T-helper 2 cell treated with Interferon-gamma antibody and Interleukin-4, amounts not matched to agents 5 μg/mL and 100 μg/mL, for 36 hours (primary cell): Measurements from ENCODE around the gene GAREM1.

Source experiments
- DNase-seq: peaks from one replicate; pipeline ENCODE4 v3.0.0; 2021; ENCODE audit warnings: low spot score
- H3K27ac Mint-ChIP-seq: one replicate; pipeline ENCODE4 v1.8.0; 2021; ENCODE audit warnings: mild to moderate bottlenecking, mixed read lengths
- H3K27me3 Mint-ChIP-seq: one replicate; pipeline ENCODE4 v1.8.0; 2021; ENCODE audit warnings: low read depth, mixed read lengths
- H3K36me3 Mint-ChIP-seq: one replicate; pipeline ENCODE4 v1.8.0; 2021; ENCODE audit warnings: low read depth, mixed read lengths
- H3K4me1 Mint-ChIP-seq: one replicate; pipeline ENCODE4 v1.8.0; 2021; ENCODE audit warnings: low read depth, mixed read lengths
- H3K4me3 Mint-ChIP-seq: one replicate; pipeline ENCODE4 v1.8.0; 2022; ENCODE audit warnings: mild to moderate bottlenecking, moderate library complexity, mixed read lengths
- H3K9me3 Mint-ChIP-seq: one replicate; pipeline ENCODE4 v1.8.0; 2021; ENCODE audit warnings: mixed read lengths

Gene GAREM1

GRCh38 chr18:32381761-32382160, 88.9 kb downstream of the GAREM1 start:
- Mint-ChIP-seq H3K9me3 (no peaks in the 10 kb centered on the region), H3K4me3 (no peak overlapping the region), H3K4me1 (no peaks in the 10 kb centered on the region), H3K36me3 (no peaks in the 10 kb centered on the region), H3K27ac (no peak overlapping the region), H3K27me3 (peaks cover 18% of the 10 kb centered on the region)
- DNase-seq = no peak

DNA sequence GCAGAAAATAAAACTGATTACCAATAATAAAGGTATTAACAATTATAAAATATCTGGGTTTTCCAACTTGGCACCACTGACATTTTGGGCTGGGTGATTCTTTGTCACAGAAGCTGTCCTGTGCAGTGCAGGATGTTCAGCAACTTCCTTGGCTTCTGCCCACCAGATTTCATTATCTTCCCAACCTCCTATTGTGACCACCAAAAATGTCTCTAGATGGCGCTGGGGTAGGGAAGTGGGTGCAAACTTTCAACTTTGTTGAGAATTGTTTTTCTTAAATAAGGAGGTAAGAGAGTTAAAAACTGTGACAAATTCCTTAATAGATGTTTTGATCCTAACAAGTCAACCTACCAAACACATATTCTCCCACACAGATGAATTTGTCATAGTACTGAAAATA, 90.1 kb downstream of the GAREM1 start:
- Mint-ChIP-seq H3K27me3 (peaks cover 13% of the 10 kb centered on the region), H3K4me3 (no peak overlapping the region), H3K36me3 (no peaks in the 10 kb centered on the region), H3K27ac (no peak overlapping the region), H3K4me1 (no peaks in the 10 kb centered on the region), H3K9me3 (no peaks in the 10 kb centered on the region)
- no peak for DNase-seq

DNA sequence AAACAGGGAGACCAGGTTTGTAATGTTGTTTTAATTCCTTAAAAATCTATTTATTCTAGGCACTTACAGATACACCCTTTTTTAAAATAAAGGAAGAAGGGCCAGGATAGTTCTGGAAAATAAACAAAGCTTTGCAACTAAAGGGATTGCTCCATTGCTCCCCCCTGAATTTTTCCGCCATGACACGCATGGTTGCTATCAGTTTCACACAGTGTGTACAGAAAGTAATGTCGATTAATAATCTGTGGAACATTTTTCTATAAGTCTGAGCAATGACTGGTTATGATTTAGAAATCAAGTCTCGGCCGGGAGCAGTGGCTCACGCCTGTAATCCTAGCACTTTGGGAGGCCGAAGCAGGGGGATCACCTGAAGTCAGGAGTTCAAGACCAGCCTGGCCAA, 90.8 kb downstream of the GAREM1 start:
- peaks cover 10% of the 10 kb centered on the region for H3K27me3 Mint-ChIP-seq
- no peak overlapping the region for H3K4me3 Mint-ChIP-seq
- DNase-seq = no peak
- no peaks in the 10 kb centered on the region for H3K9me3 Mint-ChIP-seq
- H3K27ac Mint-ChIP-seq = no peak overlapping the region
- H3K36me3 Mint-ChIP-seq = no peaks in the 10 kb centered on the region
- H3K4me1 Mint-ChIP-seq = no peaks in the 10 kb centered on the region

- no peak overlapping the region for H3K4me3 Mint-ChIP-seq
- no peaks in the 10 kb centered on the region for H3K36me3 Mint-ChIP-seq
- H3K4me1 Mint-ChIP-seq = no peaks in the 10 kb centered on the region
- H3K27me3 Mint-ChIP-seq = peaks cover 8% of the 10 kb centered on the region
- DNase-seq = no peak
- H3K9me3 Mint-ChIP-seq = no peaks in the 10 kb centered on the region
- no peak overlapping the region for H3K27ac Mint-ChIP-seq
These were observed 92.0 kb downstream of the GAREM1 start for GRCh38 chr18:32378705-32379104.

DNA sequence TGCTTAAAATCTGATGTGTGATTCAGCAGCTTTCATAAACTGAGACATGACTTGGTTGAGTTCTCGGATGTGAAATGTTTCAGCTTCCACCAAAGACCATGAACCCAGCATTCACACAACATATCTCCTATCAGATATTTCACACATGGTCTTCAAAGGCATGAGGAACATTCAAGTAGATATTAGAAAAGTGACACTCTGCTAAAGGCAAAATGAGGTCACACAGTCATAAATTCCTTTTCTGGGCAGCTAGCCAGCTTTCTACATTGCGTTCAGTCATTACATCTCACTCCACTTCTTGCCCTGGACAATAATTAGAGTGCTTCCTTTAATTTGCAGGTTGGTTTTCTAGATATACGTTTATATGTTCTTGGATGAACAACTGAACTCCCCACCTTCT, 96.7 kb downstream of the GAREM1 start:
- Mint-ChIP-seq H3K9me3 (no peaks in the 10 kb centered on the region), H3K4me1 (no peaks in the 10 kb centered on the region), H3K27ac (no peak overlapping the region), H3K36me3 (no peaks in the 10 kb centered on the region), H3K4me3 (no peak overlapping the region), H3K27me3 (peaks cover 4% of the 10 kb centered on the region)
- DNase-seq = no peak

DNA sequence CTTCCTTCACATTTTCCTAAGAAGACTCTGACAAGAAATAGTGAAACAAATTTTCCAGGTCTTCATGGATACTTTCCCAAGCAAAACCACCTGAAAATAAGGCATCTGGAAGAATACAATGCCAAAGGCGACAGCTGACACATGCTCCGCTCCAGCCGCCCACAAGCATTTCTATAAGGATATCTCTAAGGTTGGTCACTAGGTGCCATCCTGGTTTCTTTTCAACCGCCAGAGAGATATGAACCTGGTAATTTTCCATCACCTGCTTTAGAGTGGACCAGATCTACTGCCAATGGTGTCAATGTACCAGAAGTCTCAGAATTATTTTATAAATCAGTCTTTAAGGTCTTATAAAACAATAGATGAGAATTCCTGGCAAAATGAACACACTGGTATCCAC, 97.2 kb downstream of the GAREM1 start:
- DNase-seq = no peak
- H3K27ac Mint-ChIP-seq = no peak overlapping the region
- H3K36me3 Mint-ChIP-seq = no peaks in the 10 kb centered on the region
- no peaks in the 10 kb centered on the region for H3K9me3 Mint-ChIP-seq
- H3K4me3 Mint-ChIP-seq = no peak overlapping the region
- no peaks in the 10 kb centered on the region for H3K4me1 Mint-ChIP-seq
- H3K27me3 Mint-ChIP-seq = peaks cover 4% of the 10 kb centered on the region

- no peaks in the 10 kb centered on the region for H3K36me3 Mint-ChIP-seq
- DNase-seq = no peak
- peaks cover 4% of the 10 kb centered on the region for H3K27me3 Mint-ChIP-seq
- no peaks in the 10 kb centered on the region for H3K9me3 Mint-ChIP-seq
- H3K27ac Mint-ChIP-seq = no peak overlapping the region
- H3K4me3 Mint-ChIP-seq = no peak overlapping the region
- H3K4me1 Mint-ChIP-seq = no peaks in the 10 kb centered on the region
These were observed 98.2 kb downstream of the GAREM1 start for GRCh38 chr18:32372381-32373061.

DNA sequence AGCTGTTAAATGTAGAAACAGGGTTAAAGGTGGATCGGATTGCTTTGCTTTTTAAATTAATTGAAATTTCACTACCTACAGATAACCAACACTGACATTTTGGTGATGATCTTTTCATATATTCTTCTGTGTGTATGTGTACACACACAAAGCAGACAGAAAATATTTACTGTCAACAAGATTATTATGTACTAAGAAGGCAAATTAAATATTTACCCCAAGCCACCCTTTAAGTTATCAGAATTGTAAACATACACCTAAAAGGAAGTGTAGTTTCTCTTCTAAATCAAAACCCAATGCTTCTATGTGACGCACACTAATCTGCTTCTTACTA, 98.7 kb downstream of the GAREM1 start:
- peaks cover 4% of the 10 kb centered on the region for H3K27me3 Mint-ChIP-seq
- H3K27ac Mint-ChIP-seq = no peak overlapping the region
- H3K4me1 Mint-ChIP-seq = no peaks in the 10 kb centered on the region
- H3K4me3 Mint-ChIP-seq = no peak overlapping the region
- no peaks in the 10 kb centered on the region for H3K9me3 Mint-ChIP-seq
- DNase-seq = no peak
- no peaks in the 10 kb centered on the region for H3K36me3 Mint-ChIP-seq

- Mint-ChIP-seq H3K4me3 (no peak overlapping the region), H3K27ac (no peak overlapping the region), H3K36me3 (no peaks in the 10 kb centered on the region), H3K27me3 (peaks cover 4% of the 10 kb centered on the region), H3K9me3 (no peaks in the 10 kb centered on the region), H3K4me1 (no peaks in the 10 kb centered on the region)
- DNase-seq = no peak
These were observed 99.3 kb downstream of the GAREM1 start for GRCh38 chr18:32371384-32371783.

GRCh38 chr18:32368991-32369390, 101.7 kb downstream of the GAREM1 start:
- H3K9me3 Mint-ChIP-seq = no peaks in the 10 kb centered on the region
- H3K4me3 Mint-ChIP-seq = no peak overlapping the region
- no peak overlapping the region for H3K27ac Mint-ChIP-seq
- DNase-seq = no peak
- no peaks in the 10 kb centered on the region for H3K36me3 Mint-ChIP-seq
- H3K4me1 Mint-ChIP-seq = no peaks in the 10 kb centered on the region
- peaks cover 8% of the 10 kb centered on the region for H3K27me3 Mint-ChIP-seq

DNA sequence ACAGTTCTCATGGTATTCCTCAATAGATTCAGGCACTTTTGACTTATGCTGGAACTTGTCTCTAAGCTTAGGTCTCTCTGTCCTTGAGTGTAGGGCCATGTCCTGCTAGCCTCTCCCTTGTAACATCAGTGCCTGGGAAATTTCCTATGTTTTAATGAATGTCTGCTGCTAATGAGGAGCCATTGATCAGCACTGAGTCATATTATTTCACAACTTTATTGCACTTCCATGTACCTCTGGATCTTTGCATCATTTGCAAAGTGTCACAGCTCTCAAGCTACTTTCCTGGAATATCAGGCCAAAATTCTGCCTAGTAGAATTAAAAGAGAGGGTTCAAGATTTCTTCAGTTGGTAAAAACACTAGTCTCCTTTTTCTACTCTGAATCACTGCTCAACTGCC, 102.5 kb downstream of the GAREM1 start:
- no peak for DNase-seq
- H3K4me1 Mint-ChIP-seq = no peaks in the 10 kb centered on the region
- no peaks in the 10 kb centered on the region for H3K36me3 Mint-ChIP-seq
- no peaks in the 10 kb centered on the region for H3K9me3 Mint-ChIP-seq
- H3K4me3 Mint-ChIP-seq = no peak overlapping the region
- peaks cover 8% of the 10 kb centered on the region for H3K27me3 Mint-ChIP-seq
- H3K27ac Mint-ChIP-seq = no peak overlapping the region

- DNase-seq = no peak
- no peaks in the 10 kb centered on the region for H3K9me3 Mint-ChIP-seq
- no peak overlapping the region for H3K27ac Mint-ChIP-seq
- H3K27me3 Mint-ChIP-seq = peaks cover 6% of the 10 kb centered on the region
- H3K4me1 Mint-ChIP-seq = peaks cover 2% of the 10 kb centered on the region
- no peak overlapping the region for H3K4me3 Mint-ChIP-seq
- H3K36me3 Mint-ChIP-seq = no peaks in the 10 kb centered on the region
These were observed 103.8 kb downstream of the GAREM1 start for GRCh38 chr18:32366586-32367538.

DNA sequence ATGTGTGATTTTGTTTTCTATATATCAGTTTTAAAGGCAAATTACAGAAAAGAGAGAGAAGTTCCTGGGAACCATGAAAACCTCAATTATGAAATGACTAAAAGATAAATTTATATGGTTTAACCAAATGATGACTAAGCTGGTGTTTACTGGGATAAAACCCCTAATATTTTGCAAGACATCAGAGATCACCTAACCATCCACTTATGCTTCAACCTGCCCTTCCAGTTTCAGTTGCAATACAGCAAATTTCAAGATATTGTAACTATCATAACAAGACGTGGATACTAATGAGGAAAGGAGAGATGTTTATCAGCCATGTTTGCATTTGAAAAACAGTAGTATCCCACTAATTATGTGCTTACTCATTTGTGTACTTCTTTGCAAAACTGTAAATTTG, 108.2 kb downstream of the GAREM1 start:
- Mint-ChIP-seq H3K4me3 (no peak overlapping the region), H3K4me1 (peaks cover 2% of the 10 kb centered on the region), H3K27ac (no peak overlapping the region)

DNA sequence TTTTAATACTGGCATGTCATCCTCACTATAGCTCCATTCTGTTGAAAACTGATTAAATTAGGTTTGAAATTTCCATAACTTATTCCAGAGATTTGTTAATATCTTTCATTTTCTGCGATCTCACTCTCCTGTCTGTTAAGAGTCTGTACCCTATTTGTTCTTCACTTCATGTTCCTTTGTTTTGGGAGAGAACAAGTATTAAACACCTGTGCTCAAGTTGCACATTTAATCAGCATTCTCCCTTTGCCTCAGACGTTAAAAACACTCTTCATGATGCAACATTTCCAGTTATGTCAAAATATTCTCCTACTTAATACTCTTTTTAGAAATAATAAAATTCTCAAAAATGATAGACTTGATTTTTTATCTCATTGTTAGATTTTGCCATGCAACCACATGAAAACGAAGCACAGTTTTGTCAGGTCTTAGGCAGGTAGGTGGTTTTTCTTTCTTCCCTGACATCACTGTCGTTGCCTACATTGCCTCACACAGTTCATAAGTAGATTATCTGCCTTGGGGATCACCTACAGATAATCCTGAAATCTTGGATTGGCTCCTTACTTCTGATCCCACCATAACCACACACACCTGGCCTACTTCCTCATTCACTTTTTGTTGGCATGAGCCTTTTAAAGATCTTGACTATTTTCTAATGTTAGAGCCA, 109.9 kb downstream of the GAREM1 start:
- Mint-ChIP-seq H3K4me1 (peaks cover 2% of the 10 kb centered on the region), H3K36me3 (no peaks in the 10 kb centered on the region), H3K27me3 (peaks cover under 1% of the 10 kb centered on the region), H3K27ac (no peak overlapping the region), H3K4me3 (no peak overlapping the region), H3K9me3 (no peaks in the 10 kb centered on the region)
- no peak for DNase-seq

More for the DNA sequence above, 108.2 kb downstream of the GAREM1 start:
- Mint-ChIP-seq H3K9me3 (no peaks in the 10 kb centered on the region), H3K36me3 (no peaks in the 10 kb centered on the region), H3K27me3 (peaks cover 4% of the 10 kb centered on the region)
- no peak for DNase-seq
